GM19468 (cell line): ENCODE results near the gene DHRSX.

Experiments used
- ATAC-seq: cut with Tn5 transposase; IDR thresholded peaks from one replicate; pipeline ENCODE4 v1.9.1; 2021; ENCODE audit warnings: mild to moderate bottlenecking, moderate library complexity, moderate number of reproducible peaks; ENCODE audit not compliant: unreplicated experiment; ENCODE audit errors: extremely low read depth

DHRSX gene

GRCh38 chrX:2187352-2188115, 313.2 kb downstream of the DHRSX start:
- no peak for ATAC-seq

DNA sequence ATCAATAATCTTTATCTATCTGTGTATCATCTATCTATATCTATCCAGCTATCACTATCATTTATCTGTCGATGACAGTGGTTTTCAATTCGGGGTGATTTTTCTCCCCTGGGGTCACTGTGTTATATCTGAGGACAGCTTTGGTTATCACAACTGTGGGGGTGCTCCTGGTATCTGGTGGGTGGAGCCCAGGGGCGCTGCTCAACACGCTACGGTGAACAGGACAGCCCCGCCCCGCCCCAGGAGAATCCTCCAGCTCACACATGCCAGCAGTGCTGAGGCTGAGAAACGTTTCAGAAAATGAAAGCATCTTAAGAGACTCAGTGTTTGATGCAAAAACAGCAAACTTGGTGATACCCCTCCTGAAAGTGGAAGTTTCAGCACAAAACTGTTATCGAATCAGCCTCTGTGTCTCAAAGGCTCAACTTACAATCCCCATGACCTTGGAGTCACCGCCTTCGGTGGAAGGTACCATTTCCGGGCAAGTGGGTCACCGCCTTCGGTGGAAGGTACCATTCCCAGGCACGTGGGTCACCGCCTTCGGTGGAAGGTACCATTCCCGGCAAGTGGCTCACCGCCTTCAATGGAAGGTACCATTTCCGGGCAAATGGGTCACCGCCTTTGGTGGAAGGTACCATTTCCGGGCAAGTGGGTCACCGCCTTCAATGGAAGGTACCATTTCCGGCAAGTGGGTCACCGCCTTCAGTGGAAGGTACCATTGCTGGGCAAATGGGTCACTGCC, 315.3 kb downstream of the DHRSX start:
- ATAC-seq: no peak

DNA sequence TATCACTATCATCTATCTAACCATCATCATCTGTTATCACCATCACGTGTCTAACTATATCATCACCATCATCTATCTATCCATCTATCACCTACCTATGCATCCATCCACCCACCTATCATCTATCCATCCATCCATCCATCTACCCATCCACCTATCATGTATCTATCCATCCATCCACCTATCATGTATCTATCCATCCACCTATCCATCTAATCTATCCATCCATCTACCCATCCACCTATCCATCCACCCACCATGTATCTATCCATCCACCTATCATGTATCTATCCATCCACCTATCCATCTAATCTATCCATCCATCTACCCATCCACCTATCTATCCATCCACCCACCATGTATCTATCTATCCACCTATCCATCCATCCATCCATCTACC, 316.7 kb downstream of the DHRSX start:
- no peak for ATAC-seq

DNA sequence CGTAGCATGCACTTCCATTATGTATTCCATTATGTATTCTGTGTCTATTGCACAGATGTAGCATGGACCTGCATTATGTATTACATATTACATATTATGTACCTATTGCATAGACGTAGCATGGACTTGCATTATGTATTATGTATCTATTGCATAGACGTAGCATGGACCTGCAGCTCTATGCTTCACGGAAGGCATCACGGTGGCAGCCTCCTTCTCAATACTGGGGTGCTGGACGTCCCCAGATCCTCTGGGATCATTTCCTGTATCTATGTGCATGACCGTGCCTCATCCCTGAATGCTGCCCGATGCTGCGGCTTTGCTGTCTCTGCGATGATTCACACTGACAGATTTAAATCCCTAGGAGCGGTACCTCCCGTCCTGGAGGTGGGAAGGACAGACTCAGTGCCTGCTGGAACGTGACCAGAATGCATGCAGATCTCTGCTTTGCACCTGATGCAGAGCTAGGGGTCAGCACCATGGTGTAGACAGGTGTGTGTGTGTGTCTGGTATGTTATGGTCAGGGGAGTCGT, 317.5 kb downstream of the DHRSX start:
- ATAC-seq: no peak

GRCh38 chrX:2177541-2177940, 323.2 kb downstream of the DHRSX start:
- no peak for ATAC-seq

- no peak for ATAC-seq
Measured at GRCh38 chrX:2176733-2177132, 324.0 kb downstream of the DHRSX start.

- ATAC-seq: no peak
Measured at GRCh38 chrX:2176274-2176673, 324.5 kb downstream of the DHRSX start.

DNA sequence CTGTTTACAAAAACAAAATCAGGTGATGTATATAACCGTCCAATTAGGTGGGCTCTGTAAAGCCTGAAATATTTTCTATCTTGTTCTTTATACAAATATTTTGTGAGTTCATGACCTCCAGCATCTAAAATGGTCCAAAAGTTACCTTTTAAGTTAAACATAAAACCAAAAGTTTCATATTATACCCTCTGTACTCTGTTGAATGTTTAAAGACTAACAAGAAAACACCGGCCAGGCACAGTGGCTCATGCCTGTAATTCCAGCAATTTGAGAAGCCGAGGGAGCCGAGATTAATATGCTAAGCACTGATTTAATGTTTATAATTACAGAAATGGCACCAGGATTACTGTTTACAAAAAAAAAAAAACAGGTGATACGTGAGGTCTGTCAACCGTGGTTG, 328.4 kb downstream of the DHRSX start:
- ATAC-seq: no peak
